IPS-15b (cell line): ENCODE measurements around the gene PDE4DIP.
"Not testable (repeated sequence)": the region's sequence is repeated elsewhere in the genome, so short reads cannot be mapped to it uniquely, and the experiment has no call there.

Experiments
- H3K27me3 ChIP-seq: one replicate; pipeline ENCODE4 v1.6.1; 2013; ENCODE audit warnings: low read length; ENCODE audit not compliant: control insufficient read depth, insufficient read depth
- H3K36me3 ChIP-seq: one replicate; pipeline ENCODE4 v1.6.1; 2013; ENCODE audit warnings: low read length; ENCODE audit not compliant: control insufficient read depth, insufficient read depth
- H3K4me1 ChIP-seq: one replicate; pipeline ENCODE4 v1.6.1; 2013; ENCODE audit warnings: mild to moderate bottlenecking, low read length; ENCODE audit not compliant: control insufficient read depth, insufficient read depth
- H3K4me3 ChIP-seq: one replicate; pipeline ENCODE4 v1.5.1; 2013; ENCODE audit warnings: low read depth, low read length
- H3K9ac ChIP-seq: one replicate; pipeline ENCODE4 v1.6.1; 2013; ENCODE audit warnings: low read depth, mild to moderate bottlenecking, low read length
- H3K9me3 ChIP-seq: one replicate; pipeline ENCODE4 v1.6.1; 2013; ENCODE audit warnings: mild to moderate bottlenecking, low read length; ENCODE audit not compliant: control insufficient read depth, insufficient read depth

The PDE4DIP gene

DNA sequence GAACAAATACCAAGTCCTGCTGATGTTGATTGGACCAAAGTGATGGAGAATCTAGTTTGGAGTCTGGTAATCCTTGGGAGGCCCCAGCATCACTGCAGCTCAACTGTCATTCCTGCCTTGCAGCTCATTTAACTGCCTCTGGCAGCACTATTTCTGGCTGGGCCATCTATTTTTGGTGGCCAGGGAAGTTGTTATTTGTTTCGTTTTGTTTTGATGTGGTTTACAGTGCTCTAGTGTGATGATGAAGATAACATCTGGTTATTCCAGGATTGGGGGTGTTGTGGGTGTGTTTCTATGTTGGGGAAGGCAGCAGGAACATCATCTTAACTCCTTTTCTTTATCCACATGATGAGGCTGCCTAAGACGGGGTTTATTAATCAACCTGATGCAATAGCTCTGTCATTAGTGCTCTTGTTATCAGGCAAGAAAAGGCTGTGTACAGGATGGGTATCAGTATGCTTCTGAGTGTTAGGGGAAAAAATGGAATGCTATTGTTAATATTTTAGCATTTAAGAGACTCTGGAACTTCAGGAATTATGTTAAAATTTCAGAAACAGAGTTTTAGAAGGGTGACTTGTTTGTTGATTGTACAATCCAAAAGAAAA is 35.7 kb downstream of the PDE4DIP start:
- not testable (repeated sequence) for H3K9me3 ChIP-seq, H3K36me3 ChIP-seq, H3K4me3 ChIP-seq, H3K27me3 ChIP-seq, H3K9ac ChIP-seq, H3K4me1 ChIP-seq

DNA sequence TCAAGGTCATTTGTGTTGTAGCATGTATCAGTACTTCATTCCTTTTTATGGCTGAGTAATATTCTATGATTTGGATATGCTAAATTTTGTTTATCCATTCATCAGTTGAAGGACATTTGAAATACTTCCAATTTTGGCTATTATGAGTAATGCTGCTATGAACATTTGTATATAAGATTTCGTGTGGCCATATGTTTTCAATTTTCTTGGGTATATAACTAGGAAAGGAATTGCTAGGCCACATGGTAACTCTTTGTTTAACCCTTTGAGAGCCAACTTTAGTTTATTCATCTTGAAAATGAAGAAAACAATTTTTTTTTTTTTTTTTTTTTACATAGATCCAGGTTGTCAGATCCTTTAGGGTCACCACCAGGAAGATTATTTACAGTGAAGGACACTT is 37.0 kb downstream of the PDE4DIP start:
- H3K27me3 ChIP-seq, H3K36me3 ChIP-seq, H3K4me3 ChIP-seq, H3K4me1 ChIP-seq, H3K9ac ChIP-seq, H3K9me3 ChIP-seq: not testable (repeated sequence)

DNA sequence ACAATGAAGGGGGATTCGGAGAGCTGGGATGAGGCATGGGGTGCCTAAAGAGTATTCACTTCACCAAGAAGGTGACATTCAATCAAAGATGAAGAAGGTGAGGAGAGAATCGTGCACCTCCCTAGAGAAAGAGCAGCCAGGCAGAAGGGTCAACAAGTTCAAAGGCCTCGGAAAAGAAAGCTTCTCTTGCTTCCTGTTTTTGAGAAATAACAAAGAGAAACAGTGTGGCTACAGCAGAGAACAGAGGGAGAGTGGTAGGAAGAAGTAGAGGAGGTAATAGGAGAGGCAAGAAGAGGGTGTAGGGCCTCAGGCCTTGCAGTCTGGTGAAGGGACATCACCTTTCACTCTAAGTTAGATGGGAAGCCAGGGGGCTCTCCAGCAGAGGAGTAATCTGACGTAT is 41.0 kb downstream of the PDE4DIP start:
- not testable (repeated sequence) for H3K9ac ChIP-seq, H3K4me1 ChIP-seq, H3K27me3 ChIP-seq, H3K36me3 ChIP-seq, H3K9me3 ChIP-seq, H3K4me3 ChIP-seq

DNA sequence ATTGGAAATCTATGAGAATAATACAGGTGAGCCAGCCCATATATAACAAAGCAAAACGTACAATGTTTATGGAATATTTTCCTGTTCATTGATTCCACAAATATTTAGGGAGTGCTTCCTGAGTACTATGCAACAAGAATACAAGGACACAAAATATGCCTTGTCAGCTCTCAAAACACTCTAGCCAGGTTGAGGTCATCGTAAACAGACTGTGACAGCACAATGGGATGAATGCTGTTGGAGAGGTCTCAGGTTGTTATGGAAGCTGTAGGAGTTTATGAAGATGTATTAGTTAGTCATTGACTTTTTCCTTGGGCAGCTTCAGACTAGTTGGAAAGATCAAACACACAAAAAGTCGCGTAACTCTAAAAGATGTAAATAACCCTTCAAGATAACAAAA is 42.1 kb downstream of the PDE4DIP start:
- not testable (repeated sequence) for H3K27me3 ChIP-seq, H3K36me3 ChIP-seq, H3K4me1 ChIP-seq, H3K9me3 ChIP-seq, H3K9ac ChIP-seq, H3K4me3 ChIP-seq

DNA sequence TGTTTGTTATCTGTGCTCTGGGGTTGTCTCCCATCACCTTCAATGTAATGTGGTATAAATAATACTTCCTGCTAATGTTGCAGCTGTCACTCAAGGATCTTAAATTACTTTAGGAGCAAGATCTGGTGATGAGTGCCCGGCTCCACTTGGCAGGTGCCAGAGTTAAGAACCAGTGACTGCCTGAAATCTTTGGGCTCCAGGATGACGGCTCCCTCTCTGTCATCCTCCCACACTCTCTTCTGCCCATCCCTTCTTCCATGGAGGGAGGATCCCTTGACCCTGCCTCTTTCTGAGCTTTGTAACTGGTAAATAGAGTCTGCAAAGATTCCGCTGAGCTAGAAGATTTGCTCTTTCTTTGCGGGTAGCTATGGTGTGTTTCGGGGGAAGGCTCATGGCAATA is 44.4 kb downstream of the PDE4DIP start:
- not testable (repeated sequence) for H3K9ac ChIP-seq

DNA sequence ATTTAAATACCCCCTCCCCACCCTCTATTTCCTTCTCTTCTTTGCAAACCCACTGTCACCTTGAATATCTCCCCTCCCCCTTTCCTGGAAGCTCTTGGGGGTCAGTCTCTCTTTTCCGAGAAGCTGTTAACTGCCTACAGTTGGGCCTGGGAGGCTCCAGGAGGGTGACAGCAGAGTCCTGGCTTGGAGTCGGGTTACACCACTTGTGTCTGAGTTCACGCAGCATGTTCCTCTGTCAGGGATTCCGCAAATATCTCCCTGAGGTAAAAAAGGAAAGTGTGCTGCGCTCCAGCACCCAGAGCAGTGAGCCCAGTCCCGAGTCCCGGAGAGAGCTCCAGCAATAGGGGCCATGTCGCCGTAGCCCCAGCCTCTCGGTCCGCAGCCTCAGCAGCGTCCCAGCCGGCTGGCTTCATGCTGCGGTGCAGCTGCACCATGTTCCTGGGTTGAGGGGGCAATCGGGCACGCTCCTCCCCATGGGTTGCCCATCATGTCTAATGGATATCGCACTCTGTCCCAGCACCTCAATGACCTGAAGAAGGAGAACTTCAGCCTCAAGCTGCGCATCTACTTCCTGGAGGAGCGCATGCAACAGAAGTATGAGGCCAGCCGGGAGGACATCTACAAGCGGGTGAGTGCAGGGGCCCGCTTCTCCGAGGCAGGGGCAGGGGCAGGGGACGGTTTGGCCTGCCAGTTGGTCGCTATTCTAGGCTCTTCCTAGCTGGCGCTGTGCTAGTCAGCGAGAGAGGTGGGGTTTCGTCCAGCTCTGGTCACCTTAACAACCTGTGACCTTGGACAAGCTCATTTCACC is 45.2 kb downstream of the PDE4DIP start:
- not testable (repeated sequence) for H3K27me3 ChIP-seq, H3K4me3 ChIP-seq, H3K4me1 ChIP-seq, H3K9ac ChIP-seq, H3K9me3 ChIP-seq, H3K36me3 ChIP-seq

More for the DNA sequence above, 44.4 kb downstream of the PDE4DIP start:
- not testable (repeated sequence) for H3K36me3 ChIP-seq, H3K4me3 ChIP-seq, H3K27me3 ChIP-seq, H3K4me1 ChIP-seq, H3K9me3 ChIP-seq

DNA sequence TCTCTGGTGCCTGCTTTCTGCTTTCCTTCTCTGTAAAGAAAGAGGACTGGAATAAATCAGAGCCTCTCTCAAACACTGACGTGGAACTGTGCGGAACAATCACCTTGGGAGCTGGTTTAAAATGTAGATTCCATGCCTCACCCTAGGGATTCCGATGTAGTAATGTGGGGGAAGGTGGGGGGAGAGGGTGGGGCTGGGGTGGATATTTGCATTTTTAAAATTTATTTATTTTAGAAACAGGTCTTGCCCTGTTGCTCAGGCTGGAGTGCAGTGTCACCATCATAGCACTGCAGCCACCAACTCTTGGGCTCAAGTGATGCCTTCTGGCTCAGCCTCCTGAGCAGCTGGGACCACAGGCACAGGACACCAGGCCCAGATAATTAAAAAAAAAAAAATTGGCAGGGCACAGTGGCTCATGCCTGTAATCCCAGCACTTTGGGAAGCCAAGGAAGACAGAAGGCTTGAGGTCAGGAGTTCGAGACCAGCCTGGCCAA is 45.9 kb downstream of the PDE4DIP start:
- H3K4me1 ChIP-seq, H3K9me3 ChIP-seq, H3K9ac ChIP-seq, H3K27me3 ChIP-seq, H3K36me3 ChIP-seq, H3K4me3 ChIP-seq: not testable (repeated sequence)

DNA sequence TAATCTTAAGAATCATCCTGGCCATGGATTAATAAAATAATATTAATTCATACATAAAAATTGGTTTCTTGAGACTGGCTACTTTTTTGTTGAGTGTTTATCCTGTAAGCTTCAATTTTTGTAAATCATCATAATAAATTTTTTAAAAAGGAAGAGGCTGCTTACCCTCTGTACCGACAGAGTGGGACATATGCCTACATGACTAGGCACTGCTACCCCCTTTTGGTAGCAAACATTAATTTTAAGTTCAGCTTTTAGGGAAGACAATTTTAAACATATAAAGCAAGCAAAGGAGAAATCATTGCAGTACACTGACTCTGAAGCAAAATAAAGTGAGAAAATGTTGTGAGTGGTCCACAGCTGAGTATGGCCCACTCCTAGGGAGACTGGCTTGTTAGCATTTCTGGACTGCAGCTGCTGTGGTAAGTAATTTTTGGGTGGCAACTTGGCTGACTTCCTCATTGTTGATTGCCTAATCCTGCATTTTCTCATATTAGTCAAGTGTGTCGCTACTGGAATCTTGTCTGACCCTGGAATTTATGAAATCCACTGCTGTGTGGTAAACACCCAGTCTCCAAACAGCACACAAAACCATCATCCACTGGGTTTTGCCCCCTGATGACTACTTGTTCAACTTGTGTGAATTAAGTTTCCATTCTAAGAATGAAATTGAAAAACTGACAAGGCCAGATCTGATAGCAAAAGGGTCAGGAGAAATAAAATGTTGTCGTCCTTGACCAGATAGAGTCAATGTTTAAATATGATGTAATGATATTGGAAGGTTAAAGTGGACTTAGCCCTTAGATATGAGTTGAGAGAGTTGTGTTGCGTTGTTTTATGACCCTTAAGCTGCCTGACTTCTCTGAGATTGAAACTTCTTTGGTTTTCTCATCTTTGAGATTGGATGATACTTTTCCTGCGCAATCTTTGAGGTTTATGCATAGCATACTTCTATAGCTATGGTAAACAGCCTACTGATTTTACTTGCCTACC is 50.4 kb downstream of the PDE4DIP start:
- not testable (repeated sequence) for H3K36me3 ChIP-seq, H3K9ac ChIP-seq, H3K27me3 ChIP-seq, H3K4me1 ChIP-seq, H3K4me3 ChIP-seq, H3K9me3 ChIP-seq

DNA sequence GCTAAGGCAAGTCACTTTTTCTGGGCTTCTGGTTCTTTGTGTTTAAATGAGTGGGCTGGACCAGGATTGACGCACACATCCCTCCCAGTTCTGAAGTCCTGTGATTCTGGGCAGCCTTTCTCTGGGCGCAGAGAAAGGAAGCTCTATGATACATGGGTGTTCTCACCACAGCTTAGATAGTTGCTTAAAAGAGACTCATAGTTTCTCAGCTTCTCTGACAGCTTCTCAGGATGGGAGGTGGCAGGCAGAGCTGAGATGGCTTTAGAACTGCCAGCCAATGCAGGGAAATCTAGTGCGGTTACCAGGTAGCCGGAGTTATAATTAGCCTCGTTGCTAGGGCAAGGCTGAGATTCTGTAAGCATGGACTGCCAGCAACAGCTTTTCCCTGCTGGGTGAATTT is 55.8 kb downstream of the PDE4DIP start:
- H3K27me3 ChIP-seq, H3K4me1 ChIP-seq, H3K36me3 ChIP-seq, H3K9ac ChIP-seq, H3K4me3 ChIP-seq, H3K9me3 ChIP-seq: not testable (repeated sequence)

DNA sequence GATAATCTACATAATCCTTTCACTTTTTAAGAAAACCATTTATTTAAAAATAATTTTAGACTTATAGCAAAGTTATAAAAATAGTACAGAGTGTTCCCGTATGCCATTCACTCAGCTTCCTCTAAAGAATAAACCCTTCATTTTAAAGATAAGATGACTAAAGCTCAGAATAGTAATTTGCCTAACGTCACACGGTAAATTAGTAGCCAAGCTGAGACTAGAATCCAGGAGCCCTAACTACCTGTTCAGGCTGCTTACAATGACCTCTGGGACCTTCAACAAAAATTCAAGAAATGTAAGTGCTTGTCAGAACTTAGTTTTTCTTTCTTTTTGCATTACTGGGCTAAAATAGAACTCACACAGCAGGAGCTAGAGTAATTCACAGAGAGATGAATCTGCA is 56.5 kb downstream of the PDE4DIP start:
- H3K27me3 ChIP-seq, H3K9me3 ChIP-seq, H3K4me3 ChIP-seq, H3K36me3 ChIP-seq, H3K4me1 ChIP-seq, H3K9ac ChIP-seq: not testable (repeated sequence)

DNA sequence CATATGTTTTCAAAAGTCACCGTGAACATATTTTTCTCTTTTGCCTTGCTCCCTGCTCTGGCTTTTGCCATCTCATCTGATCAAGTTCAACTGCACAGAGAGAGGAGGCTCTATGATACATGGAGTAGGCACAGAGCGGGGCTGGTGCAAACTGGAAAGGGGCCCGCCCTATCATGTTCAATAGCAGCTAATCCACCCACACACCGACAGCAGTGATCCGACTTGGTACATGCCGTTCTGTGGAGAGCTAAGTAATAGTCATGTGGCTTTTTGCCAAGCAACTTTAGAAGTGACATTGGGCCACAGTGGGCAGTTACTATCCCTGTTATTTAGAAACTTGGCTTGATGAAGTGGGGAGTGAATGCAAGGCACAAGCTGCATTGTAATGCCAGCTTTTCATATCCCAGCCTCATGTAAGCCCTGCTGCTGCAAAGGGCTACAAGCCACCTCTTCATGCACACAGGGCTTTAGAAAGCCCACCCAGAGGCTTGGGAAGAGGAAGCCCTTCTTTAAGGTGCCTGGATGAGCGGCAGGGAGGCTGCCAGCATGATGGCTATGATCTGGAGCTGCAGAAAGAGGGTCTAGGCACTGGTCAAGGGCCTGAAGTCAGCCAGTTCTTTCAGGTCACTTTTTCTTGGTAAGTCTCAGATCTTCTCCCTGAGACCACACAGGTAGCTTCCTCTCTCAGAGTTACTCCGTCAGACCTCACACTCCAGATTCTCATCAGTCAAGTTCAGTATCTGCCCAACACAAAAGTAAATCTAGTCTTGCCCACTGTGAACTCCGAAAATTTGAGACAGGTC is 57.1 kb downstream of the PDE4DIP start:
- not testable (repeated sequence) for H3K9ac ChIP-seq, H3K27me3 ChIP-seq, H3K36me3 ChIP-seq, H3K4me1 ChIP-seq, H3K9me3 ChIP-seq, H3K4me3 ChIP-seq
